Stimulated activated CD4-positive, alpha-beta T cell treated with anti-CD3 and anti-CD28 coated beads, TNF-alpha, amount 100 ng/mL, for 4 hours (primary cell): Measurements from ENCODE around the gene ZIC2.
A peak's percentile ranks its signal among the peaks of the same experiment; 100 is the strongest.

ENCODE experiments used
- DNase-seq, 3 experiments: peaks; one replicate each; pipeline ENCODE4 v3.0.0-alpha.2; 2020; ENCODE audit warnings: low read depth in 3 of 3

Gene ZIC2

GRCh38 chr13:99974296-99974938, 7.2 kb upstream of the ZIC2 start:
- DNase-seq = no peak

GRCh38 chr13:99974939-99975561, 6.5 kb upstream of the ZIC2 start:
- no peak for DNase-seq

GRCh38 chr13:99975626-99976025, 6.0 kb upstream of the ZIC2 start:
- no peak for DNase-seq

- DNase-seq = no peak
These were observed 5.0 kb upstream of the ZIC2 start for GRCh38 chr13:99976575-99976974.

GRCh38 chr13:99977334-99977911, 4.2 kb upstream of the ZIC2 start:
- no peak for DNase-seq

GRCh38 chr13:99977912-99978798, 3.4 kb upstream of the ZIC2 start:
- no peak for DNase-seq

GRCh38 chr13:99978799-99979452, 2.7 kb upstream of the ZIC2 start:
- no peak for DNase-seq

- no peak for DNase-seq
These were observed 2.0 kb upstream of the ZIC2 start for GRCh38 chr13:99979453-99980200.

GRCh38 chr13:99980201-99980823, 1.3 kb upstream of the ZIC2 start:
- DNase-seq = peak in 2 of 3 experiments; percentile 25 to 43

- no peak for DNase-seq
These were observed 505 bp upstream of the ZIC2 start for GRCh38 chr13:99980824-99981734.

GRCh38 chr13:99982036-99982730, 599 bp downstream of the ZIC2 start:
- no peak for DNase-seq

GRCh38 chr13:99982731-99983498, 1.3 kb downstream of the ZIC2 start:
- no peak for DNase-seq

GRCh38 chr13:99983499-99984401, 2.2 kb downstream of the ZIC2 start:
- no peak for DNase-seq

- no peak for DNase-seq
These were observed 3.1 kb downstream of the ZIC2 start for GRCh38 chr13:99984461-99985240.

GRCh38 chr13:99985241-99985874, 3.8 kb downstream of the ZIC2 start:
- no peak for DNase-seq
